PC-3 (cell line): ENCODE results near the gene GINS1. TPM values are rescaled to one million over a fixed set of nuclear protein-coding genes. Genes with fewer than 3 reads are reported as not detected.

Source experiments
- ATAC-seq: fragments of 200-7000 bp; cut with Tn5 transposase; 2 replicates; pipeline ENCODE4 v1.9.1; 2020; ENCODE audit warnings: mild to moderate bottlenecking, moderate library complexity
- BruUV-seq: library from RNA; stranded (reverse); fragments of 400-500 nt; replicated peaks from 2 replicates; lab custom pipeline; 2021; lab: Mats Ljungman, UMichigan
- CTCF ChIA-PET: fragments of 300-600 bp; sonication (Branson Sonifier 250); formaldehyde crosslinking; loops from one replicate; lab custom pipeline; 2022; ENCODE audit warnings: antibody characterized with exemption; lab: Charles Lee
- POLR2A ChIA-PET: fragments of 300-600 bp; sonication (Branson Sonifier 250); formaldehyde crosslinking; loops from one replicate; lab custom pipeline; 2022; ENCODE audit warnings: antibody characterized with exemption; ENCODE audit not compliant: unreplicated experiment; lab: Charles Lee
- DNase-seq: peaks from one replicate; pipeline ENCODE4 v3.0.0-alpha.2; 2015
- H2AFZ ChIP-seq: fragments of 300-600 bp; sonication (generic); 2 replicates; pipeline ENCODE4 v1.6.0; 2016; ENCODE audit warnings: antibody characterized with exemption, low read length
- H3F3A ChIP-seq: fragments of 300-600 bp; sonication (generic); one replicate; pipeline ENCODE4 v1.6.0; 2017; ENCODE audit warnings: antibody characterized with exemption, low read length, control low read depth, mild to moderate bottlenecking; ENCODE audit not compliant: unreplicated experiment
- H3K27ac ChIP-seq: fragments of 300-600 bp; sonication (generic); 2 replicates; pipeline ENCODE4 v1.5.1; 2016; ENCODE audit warnings: mild to moderate bottlenecking, low read length
- H3K27me3 ChIP-seq: fragments of 300-600 bp; sonication (generic); 2 replicates; pipeline ENCODE4 v1.6.1; 2016; ENCODE audit warnings: low read length, mixed read lengths
- H3K36me3 ChIP-seq: fragments of 300-600 bp; sonication (generic); 2 replicates; pipeline ENCODE4 v1.6.1; 2016; ENCODE audit warnings: low read depth, mixed run types, low read length, mixed read lengths
- H3K4me1 ChIP-seq: fragments of 300-600 bp; sonication (generic); 2 replicates; pipeline ENCODE4 v1.5.1; 2016; ENCODE audit warnings: low read length; ENCODE audit not compliant: insufficient read depth
- H3K4me2 ChIP-seq: fragments of 300-600 bp; sonication (generic); 2 replicates; pipeline ENCODE4 v1.6.0; 2016; ENCODE audit warnings: low read length
- H3K4me3 ChIP-seq: fragments of 300-600 bp; sonication (generic); 2 replicates; pipeline ENCODE4 v1.5.1; 2016; ENCODE audit warnings: mild to moderate bottlenecking, low read length, mixed read lengths
- H3K79me2 ChIP-seq: fragments of 300-600 bp; sonication (generic); 2 replicates; pipeline ENCODE4 v1.6.1; 2017; ENCODE audit warnings: low read length, mixed read lengths
- H3K9ac ChIP-seq: fragments of 300-600 bp; sonication (generic); 2 replicates; pipeline ENCODE4 v1.6.0; 2016; ENCODE audit warnings: mild to moderate bottlenecking, low read length
- H3K9me2 ChIP-seq: fragments of 300-600 bp; sonication (generic); replicated peaks from 2 replicates; pipeline ENCODE4 v1.6.1; 2016; ENCODE audit warnings: mixed run types, low read length, mixed read lengths
- H3K9me3 ChIP-seq: fragments of 300-600 bp; sonication (generic); 2 replicates; pipeline ENCODE4 v1.6.1; 2016; ENCODE audit warnings: low read length, mixed read lengths
- H4K20me1 ChIP-seq: fragments of 300-600 bp; sonication (generic); 2 replicates; pipeline ENCODE4 v1.6.1; 2016; ENCODE audit warnings: low read length, mixed read lengths
- CTCF ChIP-seq: fragments of 300-600 bp; sonication (generic); conservative IDR thresholded peaks from 2 replicates; pipeline ENCODE4 v1.5.1; 2017; ENCODE audit warnings: antibody characterized with exemption, low read depth, mild to moderate bottlenecking, low read length
- EZH2 ChIP-seq: fragments of 300-600 bp; sonication (generic); IDR thresholded peaks from one replicate; pipeline ENCODE4 v1.6.1; 2017; ENCODE audit warnings: antibody characterized with exemption, mild to moderate bottlenecking, low read length; ENCODE audit not compliant: unreplicated experiment
- EZH2phosphoT487 ChIP-seq: fragments of 300-600 bp; sonication (generic); IDR thresholded peaks from 2 replicates; pipeline ENCODE4 v1.6.1; 2018; ENCODE audit warnings: mild to moderate bottlenecking, antibody characterized with exemption, low read length, borderline replicate concordance
- intact Hi-C: fragments of 100-400 bp; cut with micrococcal nuclease; formaldehyde crosslinking; loops from 2 replicates; pipeline ENCODE4 v1.9.0; 2023
- total RNA-seq: library from RNA; depleted of rRNA; stranded (reverse); fragments of >200 nt; gene quantifications from 2 replicates; pipeline ENCODE4 v1.2.3, GENCODE V29; 2014

The GINS1 gene
- total RNA-seq, 1 experiment from 2014 or later = 28.1 TPM

DNA sequence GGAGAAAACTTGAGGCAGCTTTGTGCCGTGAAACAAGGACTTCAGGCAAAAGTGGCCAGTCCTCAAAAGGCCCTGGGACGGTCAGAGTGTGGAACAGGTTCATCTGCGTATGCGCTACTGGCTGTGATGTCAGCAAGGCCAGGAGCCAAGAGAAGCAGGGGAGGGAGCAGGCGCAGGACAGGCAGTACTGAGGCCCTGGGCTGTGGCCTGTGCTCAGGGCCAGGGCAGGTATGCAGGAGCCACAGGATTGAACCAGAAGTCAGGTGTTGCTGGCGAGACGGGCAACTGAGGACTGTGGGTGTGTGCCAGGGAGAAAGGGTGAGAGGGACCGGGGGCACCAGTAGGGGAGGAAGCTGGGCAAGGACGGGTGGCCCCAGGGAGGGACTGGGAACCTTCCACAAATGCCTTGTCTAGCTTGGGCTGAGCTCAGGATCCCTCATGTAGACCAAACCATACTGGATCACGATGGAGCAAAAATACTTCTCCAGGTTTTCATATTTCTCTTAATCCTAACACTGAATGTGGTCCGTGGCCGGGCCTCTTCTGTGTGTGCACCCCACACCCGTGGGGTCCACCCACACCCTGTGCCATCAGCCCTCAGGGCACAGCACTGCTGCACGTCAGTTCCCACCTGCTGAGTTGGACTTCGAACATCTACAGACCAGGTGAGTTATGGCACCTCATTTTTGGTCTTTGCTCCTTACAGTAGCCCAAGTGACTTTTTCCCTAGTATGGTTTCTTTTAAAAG, 46.9 kb downstream of the GINS1 start:
- no peaks in the 10 kb centered on the region for H3K9me3 ChIP-seq
- H4K20me1 ChIP-seq = no peaks in the 10 kb centered on the region
- no peak overlapping the region for H2AFZ ChIP-seq
- no peaks in the 10 kb centered on the region for H3K9me2 ChIP-seq
- no peaks in the 10 kb centered on the region for H3K79me2 ChIP-seq
- H3K4me2 ChIP-seq = no peak overlapping the region
- intact Hi-C loops = no loop called here
- no TSS peak for BruUV-seq
- no peak overlapping the region for H3K4me3 ChIP-seq
- no peaks in the 10 kb centered on the region for H3F3A ChIP-seq
- TF ChIP-seq EZH2 = no peak
- TF ChIP-seq CTCF = no peak
- no peak overlapping the region for H3K27ac ChIP-seq
- CTCF ChIA-PET = no interaction called here
- DNase-seq = no peak
- POLR2A ChIA-PET = no interaction called here
- no peak overlapping the region for H3K9ac ChIP-seq
- no peak for ATAC-seq
- peaks cover 8% of the 10 kb centered on the region for H3K4me1 ChIP-seq
- H3K36me3 ChIP-seq = no peaks in the 10 kb centered on the region
- H3K27me3 ChIP-seq = no peaks in the 10 kb centered on the region

DNA sequence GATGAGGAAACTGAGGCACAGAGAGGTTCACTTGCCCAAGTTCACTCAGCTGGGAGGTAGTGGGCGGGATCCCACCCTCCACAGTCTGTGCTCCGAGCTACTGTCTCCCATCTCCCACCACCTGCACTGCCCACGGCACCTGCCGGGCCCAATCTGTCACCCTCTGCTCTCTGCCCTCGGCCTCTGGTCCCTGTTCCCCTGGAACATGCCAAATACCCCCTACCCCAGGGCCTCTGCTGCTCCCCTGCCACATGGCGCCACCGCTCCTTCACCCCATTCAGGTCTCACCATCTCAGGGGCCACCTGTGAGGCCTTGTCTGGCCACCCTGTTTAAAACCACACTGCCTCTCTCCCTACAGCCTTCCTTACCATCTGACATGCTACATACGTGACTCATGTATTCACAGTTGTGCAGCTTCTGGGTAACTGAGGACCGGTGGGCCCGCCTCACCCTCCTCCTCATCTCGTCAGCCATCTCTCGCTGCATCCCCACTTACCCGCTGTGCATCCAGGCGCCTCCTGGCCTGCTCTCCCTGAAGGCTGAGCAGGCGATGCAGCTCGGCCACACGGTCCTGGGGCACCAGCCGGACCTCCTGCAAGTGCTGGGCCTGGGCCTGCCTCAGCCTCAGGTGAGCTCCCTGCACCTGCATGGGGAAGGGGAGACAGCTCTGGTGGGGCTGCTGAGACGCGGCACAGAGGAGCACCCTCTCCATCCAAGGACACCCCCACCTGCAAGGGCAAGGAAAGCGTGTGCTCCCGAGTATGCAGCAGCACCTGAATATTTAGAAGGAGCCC, 50.6 kb downstream of the GINS1 start:
- BruUV-seq = no TSS peak
- CTCF ChIA-PET = no interaction called here
- no peak for ATAC-seq

More for the DNA sequence above, 50.6 kb downstream of the GINS1 start:
- Histone ChIP-seq H3K9ac (no peak overlapping the region), H3K4me2 (no peak overlapping the region), H3K79me2 (no peaks in the 10 kb centered on the region), H4K20me1 (no peaks in the 10 kb centered on the region), H3K36me3 (no peaks in the 10 kb centered on the region), H3K4me3 (no peak overlapping the region), H3K4me1 (peaks cover 4% of the 10 kb centered on the region), H3K27ac (no peak overlapping the region), H3K27me3 (no peaks in the 10 kb centered on the region), H3F3A (no peaks in the 10 kb centered on the region), H3K9me3 (no peaks in the 10 kb centered on the region), H2AFZ (no peak overlapping the region), H3K9me2 (no peaks in the 10 kb centered on the region)
- intact Hi-C loops = no loop called here
- POLR2A ChIA-PET = no interaction called here
- no peak for TF ChIP-seq EZH2
- TF ChIP-seq CTCF = no peak
- TF ChIP-seq EZH2phosphoT487 = no peak
- no peak for DNase-seq
